Osteoblast (primary cell): ENCODE results near the gene ETV6. TPM values are rescaled to one million over a fixed set of nuclear protein-coding genes. Genes with fewer than 3 reads are reported as not detected.
"Not testable (repeated sequence)": the region's sequence is repeated elsewhere in the genome, so short reads cannot be mapped to it uniquely, and the experiment has no call there.

Source experiments
- DNase-seq: peaks from one replicate; pipeline ENCODE4 v3.0.0; 2011; ENCODE audit warnings: low spot score, mixed read lengths; ENCODE audit not compliant: insufficient read length; ENCODE audit errors: missing footprints
- H2AFZ ChIP-seq: 2 replicates; pipeline ENCODE4 v1.6.0; 2011; ENCODE audit warnings: mild to moderate bottlenecking, low read length
- H3K27ac ChIP-seq: 2 replicates; pipeline ENCODE4 v1.5.1; 2011; ENCODE audit warnings: mild to moderate bottlenecking, low read depth, low read length, moderate library complexity
- H3K27me3 ChIP-seq: 2 replicates; pipeline ENCODE4 v1.6.0; 2012; ENCODE audit warnings: mild to moderate bottlenecking, control low read depth, inconsistent platforms, low read length, moderate library complexity; ENCODE audit not compliant: insufficient read depth
- H3K36me3 ChIP-seq: 2 replicates; pipeline ENCODE4 v1.5.1; 2011; ENCODE audit warnings: mild to moderate bottlenecking, low read length, control low read depth, moderate library complexity; ENCODE audit not compliant: insufficient read depth
- H3K4me1 ChIP-seq: 2 replicates; pipeline ENCODE4 v1.5.1; 2011; ENCODE audit warnings: mild to moderate bottlenecking, low read length, control low read depth, moderate library complexity; ENCODE audit not compliant: insufficient read depth
- H3K4me2 ChIP-seq: 2 replicates; pipeline ENCODE4 v1.6.0; 2011; ENCODE audit warnings: mild to moderate bottlenecking, low read length; ENCODE audit not compliant: insufficient read depth
- H3K4me3 ChIP-seq: fragments of 200-600 bp; sonication (generic); 3 replicates; pipeline ENCODE4 v1.5.1; 2012; ENCODE audit warnings: mild to moderate bottlenecking, low read length, inconsistent platforms; ENCODE audit not compliant: insufficient read depth
- H3K79me2 ChIP-seq: 2 replicates; pipeline ENCODE4 v1.6.0; 2012; ENCODE audit warnings: mild to moderate bottlenecking, low read length, control low read depth, inconsistent platforms; ENCODE audit not compliant: insufficient read depth
- H3K9me3 ChIP-seq: 2 replicates; pipeline ENCODE4 v1.5.1; 2011; ENCODE audit warnings: low read depth, low read length, control low read depth
- H4K20me1 ChIP-seq: 2 replicates; pipeline ENCODE4 v1.6.0; 2012; ENCODE audit warnings: mild to moderate bottlenecking, low read length, control low read depth; ENCODE audit not compliant: insufficient read depth
- CTCF ChIP-seq: IDR thresholded peaks from 2 replicates; pipeline ENCODE4 v1.5.1; 2011; ENCODE audit warnings: mild to moderate bottlenecking, low read depth, low read length, moderate library complexity; ENCODE audit errors: extremely low read depth
- total RNA-seq: library from RNA; depleted of rRNA; stranded (reverse); fragments of >200 nt; gene quantifications from 2 replicates; pipeline ENCODE4 v1.2.3, GENCODE V29; 2012

ETV6 gene
- total RNA-seq, 1 donor: 16.3 TPM

- Histone ChIP-seq H2AFZ (no peak overlapping the region), H4K20me1 (no peaks in the 10 kb centered on the region), H3K27me3 (no peaks in the 10 kb centered on the region), H3K79me2 (no peaks in the 10 kb centered on the region), H3K4me3 (no peak overlapping the region), H3K9me3 (no peaks in the 10 kb centered on the region), H3K4me1 (peaks cover 3% of the 10 kb centered on the region), H3K36me3 (no peaks in the 10 kb centered on the region), H3K4me2 (no peak overlapping the region), H3K27ac (no peak overlapping the region)
- no peak for DNase-seq
- no peak for TF ChIP-seq CTCF
Observed at GRCh38 chr12:11628353-11628752, 21.1 kb upstream of the ETV6 start.

- no peaks in the 10 kb centered on the region for H4K20me1 ChIP-seq
- peaks cover 5% of the 10 kb centered on the region for H3K4me1 ChIP-seq
- H3K4me2 ChIP-seq: no peak overlapping the region
- no peak overlapping the region for H2AFZ ChIP-seq
- no peaks in the 10 kb centered on the region for H3K27me3 ChIP-seq
- no peak overlapping the region for H3K4me3 ChIP-seq
- no peaks in the 10 kb centered on the region for H3K79me2 ChIP-seq
- DNase-seq: no peak
- H3K27ac ChIP-seq: no peak overlapping the region
- no peaks in the 10 kb centered on the region for H3K9me3 ChIP-seq
- TF ChIP-seq CTCF: no peak
- no peaks in the 10 kb centered on the region for H3K36me3 ChIP-seq
Observed at GRCh38 chr12:11630046-11630706, 19.3 kb upstream of the ETV6 start.

GRCh38 chr12:11631288-11631687 lies 18.2 kb upstream of the ETV6 start:
- Histone ChIP-seq H3K4me1 (peaks cover 5% of the 10 kb centered on the region), H4K20me1 (no peaks in the 10 kb centered on the region), H2AFZ (no peak overlapping the region), H3K9me3 (no peaks in the 10 kb centered on the region), H3K27me3 (no peaks in the 10 kb centered on the region), H3K4me3 (no peak overlapping the region), H3K4me2 (no peak overlapping the region), H3K79me2 (no peaks in the 10 kb centered on the region), H3K36me3 (no peaks in the 10 kb centered on the region), H3K27ac (no peak overlapping the region)
- no peak for TF ChIP-seq CTCF
- no peak for DNase-seq

GRCh38 chr12:11631881-11632280 lies 17.6 kb upstream of the ETV6 start:
- H4K20me1 ChIP-seq, H3K36me3 ChIP-seq, H3K9me3 ChIP-seq, DNase-seq, H3K27me3 ChIP-seq, H3K4me3 ChIP-seq, H3K27ac ChIP-seq, H3K4me2 ChIP-seq, H2AFZ ChIP-seq, H3K79me2 ChIP-seq, H3K4me1 ChIP-seq: not testable (repeated sequence)
